ENCODE results near the gene FRAS1.

DNA sequence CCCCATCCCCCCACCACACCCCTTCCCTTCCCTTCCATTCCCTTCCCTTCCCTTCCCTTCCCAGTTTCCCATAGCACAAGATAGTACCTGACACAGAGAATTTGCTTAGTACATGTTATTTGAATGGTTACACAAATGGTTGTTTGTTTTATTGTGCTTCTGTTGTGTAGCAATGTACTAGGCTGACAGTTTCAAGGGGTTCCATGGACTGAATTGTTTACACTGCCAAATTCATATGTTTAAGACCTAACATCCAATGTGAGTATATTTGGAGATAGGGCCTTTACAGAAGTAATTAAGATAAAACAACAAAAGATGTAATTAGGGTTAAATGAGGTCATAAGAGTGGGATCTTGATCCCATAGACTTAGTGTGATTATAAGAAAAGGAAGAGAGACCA, 133.5 kb downstream of the FRAS1 start:
- TF ChIP-seq POLR2A (IDR thresholded peaks at IDR 0.05) = no peak
- TF ChIP-seq, protein P1, sequence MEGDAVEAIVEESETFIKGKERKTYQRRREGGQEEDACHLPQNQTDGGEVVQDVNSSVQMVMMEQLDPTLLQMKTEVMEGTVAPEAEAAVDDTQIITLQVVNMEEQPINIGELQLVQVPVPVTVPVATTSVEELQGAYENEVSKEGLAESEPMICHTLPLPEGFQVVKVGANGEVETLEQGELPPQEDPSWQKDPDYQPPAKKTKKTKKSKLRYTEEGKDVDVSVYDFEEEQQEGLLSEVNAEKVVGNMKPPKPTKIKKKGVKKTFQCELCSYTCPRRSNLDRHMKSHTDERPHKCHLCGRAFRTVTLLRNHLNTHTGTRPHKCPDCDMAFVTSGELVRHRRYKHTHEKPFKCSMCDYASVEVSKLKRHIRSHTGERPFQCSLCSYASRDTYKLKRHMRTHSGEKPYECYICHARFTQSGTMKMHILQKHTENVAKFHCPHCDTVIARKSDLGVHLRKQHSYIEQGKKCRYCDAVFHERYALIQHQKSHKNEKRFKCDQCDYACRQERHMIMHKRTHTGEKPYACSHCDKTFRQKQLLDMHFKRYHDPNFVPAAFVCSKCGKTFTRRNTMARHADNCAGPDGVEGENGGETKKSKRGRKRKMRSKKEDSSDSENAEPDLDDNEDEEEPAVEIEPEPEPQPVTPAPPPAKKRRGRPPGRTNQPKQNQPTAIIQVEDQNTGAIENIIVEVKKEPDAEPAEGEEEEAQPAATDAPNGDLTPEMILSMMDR (IDR thresholded peaks at IDR 0.05) = no peak

Measured in uterus (tissue), 2 donors.